Measurements from ENCODE around the gene TUSC2.

TUSC2 gene

GRCh38 chr3:50336452-50337174 lies 8.6 kb upstream of the TUSC2 start:
- DNase-seq, result no peak
- peak overlapping the region; percentile 93 for H3K27ac ChIP-seq
- H3K27me3 ChIP-seq (ENCODE audit: insufficient read depth, low read depth, severe bottlenecking), result no peaks in the 10 kb centered on the region
- H3K4me3 ChIP-seq (ENCODE audit: low read depth, low read length), result peak overlapping the region; percentile 79
- no peaks in the 10 kb centered on the region for H3K9me3 ChIP-seq (ENCODE audit: severe bottlenecking)
- H3K36me3 ChIP-seq, result peaks cover 46% of the 10 kb centered on the region
- TF ChIP-seq, protein P1, sequence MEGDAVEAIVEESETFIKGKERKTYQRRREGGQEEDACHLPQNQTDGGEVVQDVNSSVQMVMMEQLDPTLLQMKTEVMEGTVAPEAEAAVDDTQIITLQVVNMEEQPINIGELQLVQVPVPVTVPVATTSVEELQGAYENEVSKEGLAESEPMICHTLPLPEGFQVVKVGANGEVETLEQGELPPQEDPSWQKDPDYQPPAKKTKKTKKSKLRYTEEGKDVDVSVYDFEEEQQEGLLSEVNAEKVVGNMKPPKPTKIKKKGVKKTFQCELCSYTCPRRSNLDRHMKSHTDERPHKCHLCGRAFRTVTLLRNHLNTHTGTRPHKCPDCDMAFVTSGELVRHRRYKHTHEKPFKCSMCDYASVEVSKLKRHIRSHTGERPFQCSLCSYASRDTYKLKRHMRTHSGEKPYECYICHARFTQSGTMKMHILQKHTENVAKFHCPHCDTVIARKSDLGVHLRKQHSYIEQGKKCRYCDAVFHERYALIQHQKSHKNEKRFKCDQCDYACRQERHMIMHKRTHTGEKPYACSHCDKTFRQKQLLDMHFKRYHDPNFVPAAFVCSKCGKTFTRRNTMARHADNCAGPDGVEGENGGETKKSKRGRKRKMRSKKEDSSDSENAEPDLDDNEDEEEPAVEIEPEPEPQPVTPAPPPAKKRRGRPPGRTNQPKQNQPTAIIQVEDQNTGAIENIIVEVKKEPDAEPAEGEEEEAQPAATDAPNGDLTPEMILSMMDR (IDR thresholded peaks at IDR 0.05; ENCODE audit: low read depth, low read length), result no peak

- TF ChIP-seq, protein P1 (IDR thresholded peaks at IDR 0.05; ENCODE audit: low read depth, low read length), result no peak
- no peaks in the 10 kb centered on the region for H3K27me3 ChIP-seq (ENCODE audit: insufficient read depth, low read depth, severe bottlenecking)
- no peak overlapping the region for H3K4me3 ChIP-seq (ENCODE audit: low read depth, low read length)
- DNase-seq, result no peak
- no peaks in the 10 kb centered on the region for H3K9me3 ChIP-seq (ENCODE audit: severe bottlenecking)
- H3K36me3 ChIP-seq, result peaks cover 67% of the 10 kb centered on the region
- no peak overlapping the region for H3K27ac ChIP-seq
These were observed 6.5 kb upstream of the TUSC2 start for GRCh38 chr3:50334339-50335075.

GRCh38 chr3:50333744-50334328 lies 5.8 kb upstream of the TUSC2 start:
- Histone ChIP-seq H3K27ac (no peak overlapping the region), H3K27me3 (ENCODE audit: insufficient read depth, low read depth, severe bottlenecking) (no peaks in the 10 kb centered on the region), H3K36me3 (peaks cover 71% of the 10 kb centered on the region), H3K4me3 (ENCODE audit: low read depth, low read length) (no peak overlapping the region), H3K9me3 (ENCODE audit: severe bottlenecking) (no peaks in the 10 kb centered on the region)
- TF ChIP-seq, protein P1 (IDR thresholded peaks at IDR 0.05; ENCODE audit: low read depth, low read length), result no peak
- DNase-seq, result no peak

DNA sequence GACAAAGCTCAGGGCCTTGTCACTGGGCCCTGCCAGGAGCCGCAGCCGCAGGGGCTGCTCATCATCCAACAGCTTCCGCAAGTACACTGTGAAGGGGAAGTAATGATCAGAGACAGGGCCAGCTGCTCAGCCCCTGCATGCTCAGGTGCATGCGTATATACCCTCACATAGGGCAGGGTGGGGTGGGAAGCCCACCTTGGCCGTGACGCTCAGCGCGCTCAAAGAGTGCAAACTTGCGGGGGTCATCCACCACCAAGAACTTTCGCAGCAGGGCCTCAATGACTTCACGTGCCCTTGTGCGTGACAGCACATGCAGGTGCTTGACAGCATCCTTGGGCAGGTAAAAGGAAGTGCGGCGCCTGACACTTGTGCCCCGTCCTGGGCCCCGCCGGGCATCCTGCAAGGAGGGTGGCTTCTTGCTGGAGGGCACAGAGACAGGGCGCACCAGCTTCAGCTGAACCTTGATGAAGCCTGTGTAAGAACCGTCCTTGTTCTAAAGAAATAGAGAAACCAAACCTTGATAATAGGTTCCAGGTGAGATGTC lies 3.4 kb upstream of the TUSC2 start:
- no peak overlapping the region for H3K27ac ChIP-seq
- DNase-seq, result no peak
- H3K4me3 ChIP-seq (ENCODE audit: low read depth, low read length), result no peak overlapping the region
- H3K36me3 ChIP-seq, result peaks cover 72% of the 10 kb centered on the region
- H3K9me3 ChIP-seq (ENCODE audit: severe bottlenecking), result no peaks in the 10 kb centered on the region
- TF ChIP-seq, protein P1 (IDR thresholded peaks at IDR 0.05; ENCODE audit: low read depth, low read length), result no peak
- H3K27me3 ChIP-seq (ENCODE audit: insufficient read depth, low read depth, severe bottlenecking), result no peaks in the 10 kb centered on the region

DNA sequence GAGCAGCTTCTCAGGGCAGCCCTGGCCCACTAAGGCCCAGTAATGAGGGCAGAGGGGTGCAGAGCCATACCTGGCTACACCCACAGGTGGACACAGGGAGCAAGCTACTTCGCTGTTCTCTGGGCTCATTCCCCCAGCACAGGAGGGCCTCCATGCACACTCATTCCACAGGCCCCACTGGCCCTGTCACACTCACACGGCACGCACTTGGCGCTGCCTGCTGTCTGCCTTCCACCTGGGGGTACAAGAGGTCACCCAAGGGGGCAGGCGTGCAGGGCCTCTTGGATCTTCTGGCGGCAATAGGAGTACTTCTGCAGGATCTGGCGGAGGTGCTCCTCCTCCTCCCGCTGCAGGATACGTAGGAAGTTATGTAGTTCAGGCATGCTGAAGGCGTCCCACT lies 2.3 kb upstream of the TUSC2 start:
- Histone ChIP-seq H3K9me3 (ENCODE audit: severe bottlenecking) (no peaks in the 10 kb centered on the region), H3K4me3 (ENCODE audit: low read depth, low read length) (no peak overlapping the region), H3K27me3 (ENCODE audit: insufficient read depth, low read depth, severe bottlenecking) (no peaks in the 10 kb centered on the region), H3K27ac (no peak overlapping the region), H3K36me3 (peaks cover 74% of the 10 kb centered on the region)
- TF ChIP-seq, protein P1 (IDR thresholded peaks at IDR 0.05; ENCODE audit: low read depth, low read length), result no peak
- DNase-seq, result no peak

All from WERI-Rb-1 (cell line).